GM13976 (cell line): ENCODE measurements around the gene NALCN.

Experiments used
- DNase-seq: peaks from one replicate; pipeline ENCODE4 v3.0.0; 2012; ENCODE audit warnings: low spot score
- CTCF ChIP-seq: IDR thresholded peaks from 2 replicates; pipeline ENCODE4 v1.5.1; 2012; ENCODE audit warnings: borderline replicate concordance, mild to moderate bottlenecking; ENCODE audit not compliant: insufficient read depth; ENCODE audit errors: extremely low read depth, missing control alignments, control extremely low read depth
- in situ Hi-C: fragments of 300-500 bp; cut with MboI; formaldehyde crosslinking; loops from one replicate; pipeline ENCODE4 v1.12.0; 2022; ENCODE audit warnings: low sequenced_read_pairs, mixed read lengths, inconsistent platforms; ENCODE audit not compliant: unreplicated experiment

NALCN gene

GRCh38 chr13:101155920-101156319, 260.4 kb downstream of the NALCN start:
- no peak for TF ChIP-seq CTCF

GRCh38 chr13:101152184-101152583, 264.1 kb downstream of the NALCN start:
- in situ Hi-C loops = loop anchor here (25.0 kb wide), 1 partner anchor 610 kb away; no protein-coding TSS in a partner anchor
- no peak for TF ChIP-seq CTCF
- no peak for DNase-seq

More at GRCh38 chr13:101155920-101156319, 260.4 kb downstream of the NALCN start:
- in situ Hi-C loops = loop anchor here (25.0 kb wide), 1 partner anchor 606 kb away; no protein-coding TSS in a partner anchor
- DNase-seq = no peak

- no peak for DNase-seq
- no peak for TF ChIP-seq CTCF
- in situ Hi-C loops = loop anchor here (25.0 kb wide), 1 partner anchor 611 kb away; no protein-coding TSS in a partner anchor
Measured at GRCh38 chr13:101150998-101151397, 265.3 kb downstream of the NALCN start.

- no peak for TF ChIP-seq CTCF
- DNase-seq = no peak
Measured at GRCh38 chr13:101149735-101150384, 266.4 kb downstream of the NALCN start.

GRCh38 chr13:101146101-101146898, 270.0 kb downstream of the NALCN start:
- DNase-seq = no peak
- no peak for TF ChIP-seq CTCF
- in situ Hi-C loops = no loop called here

More at GRCh38 chr13:101149735-101150384, 266.4 kb downstream of the NALCN start:
- in situ Hi-C loops = loop anchor here (25.0 kb wide), 1 partner anchor 612 kb away; no protein-coding TSS in a partner anchor

GRCh38 chr13:101144808-101145419, 271.4 kb downstream of the NALCN start:
- DNase-seq = peak; percentile 36
- peak; percentile 43 for TF ChIP-seq CTCF
- in situ Hi-C loops = no loop called here
